ENCODE results near the gene MAPRE3. TPM values are rescaled to one million over a fixed set of nuclear protein-coding genes. Genes with fewer than 3 reads are reported as not detected.
"Not testable (repeated sequence)": the region's sequence is repeated elsewhere in the genome, so short reads cannot be mapped to it uniquely, and the experiment has no call there.

Gene MAPRE3
- 10 to 100 TPM; 23.8 to 63.6 (median 35.7) TPM for total RNA-seq

DNA sequence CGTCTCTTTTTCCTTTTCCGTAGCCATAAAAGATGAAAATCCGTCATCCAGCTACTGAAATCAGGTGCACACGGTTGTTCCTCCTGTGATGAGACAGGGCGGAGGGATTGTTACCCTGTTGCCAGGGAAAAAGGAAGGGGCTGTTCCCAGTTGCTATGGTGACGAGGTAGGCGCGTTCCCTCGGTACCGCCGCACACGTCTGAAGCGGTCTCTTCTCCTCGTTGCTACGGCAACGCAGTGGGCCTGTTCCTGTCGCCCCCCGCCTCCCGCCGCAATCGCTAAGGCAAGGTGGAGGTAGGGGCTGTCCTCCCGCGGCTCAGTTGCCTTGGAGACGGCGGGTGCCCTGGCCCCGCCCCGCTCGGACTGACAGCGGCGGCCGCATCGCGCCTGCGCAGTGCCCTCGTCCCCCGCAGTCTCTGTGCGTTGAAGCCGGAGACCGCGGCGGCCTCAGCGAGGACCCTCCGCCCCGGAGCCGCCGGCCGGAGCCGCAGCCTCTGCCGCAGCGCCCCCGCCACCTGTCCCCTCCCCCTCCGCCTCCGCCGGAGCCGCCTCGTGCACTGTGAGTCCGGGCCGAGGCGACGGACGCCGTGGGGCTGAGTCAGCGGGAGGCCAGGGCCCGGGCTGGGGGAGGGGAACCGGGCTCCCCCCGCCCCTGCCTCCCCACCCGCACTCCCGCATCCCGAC, at the start of gene MAPRE3:
MAPRE3 (plus strand) TSS at position 394 of the 684 bp plus-strand sequence. CDS start 51,582 bp downstream, outside the sequence.
- 1 to 2% methylated on average over 15 to 41 of the region's 69 CpGs for WGBS, 2 donors
- DNase-seq (ENCODE audit: low spot score in 2 of 2), result peak; percentile 44 to 94
- no peak for TF ChIP-seq POLR2A (IDR thresholded peaks at IDR 0.05)
- TF ChIP-seq, protein P1, sequence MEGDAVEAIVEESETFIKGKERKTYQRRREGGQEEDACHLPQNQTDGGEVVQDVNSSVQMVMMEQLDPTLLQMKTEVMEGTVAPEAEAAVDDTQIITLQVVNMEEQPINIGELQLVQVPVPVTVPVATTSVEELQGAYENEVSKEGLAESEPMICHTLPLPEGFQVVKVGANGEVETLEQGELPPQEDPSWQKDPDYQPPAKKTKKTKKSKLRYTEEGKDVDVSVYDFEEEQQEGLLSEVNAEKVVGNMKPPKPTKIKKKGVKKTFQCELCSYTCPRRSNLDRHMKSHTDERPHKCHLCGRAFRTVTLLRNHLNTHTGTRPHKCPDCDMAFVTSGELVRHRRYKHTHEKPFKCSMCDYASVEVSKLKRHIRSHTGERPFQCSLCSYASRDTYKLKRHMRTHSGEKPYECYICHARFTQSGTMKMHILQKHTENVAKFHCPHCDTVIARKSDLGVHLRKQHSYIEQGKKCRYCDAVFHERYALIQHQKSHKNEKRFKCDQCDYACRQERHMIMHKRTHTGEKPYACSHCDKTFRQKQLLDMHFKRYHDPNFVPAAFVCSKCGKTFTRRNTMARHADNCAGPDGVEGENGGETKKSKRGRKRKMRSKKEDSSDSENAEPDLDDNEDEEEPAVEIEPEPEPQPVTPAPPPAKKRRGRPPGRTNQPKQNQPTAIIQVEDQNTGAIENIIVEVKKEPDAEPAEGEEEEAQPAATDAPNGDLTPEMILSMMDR (IDR thresholded peaks at IDR 0.05), result no peak
- H3K4me3 ChIP-seq (ENCODE audit: low read depth, poor library complexity, severe bottlenecking), result peak within 1 kb of the TSS; percentile 49
- intact Hi-C loops (cut with DNase I; ENCODE audit: low total_unique reads), result loop anchor here (5.0 kb wide), 1 partner anchor 107 kb away; the partner anchor contains the start of gene EMILIN1

DNA sequence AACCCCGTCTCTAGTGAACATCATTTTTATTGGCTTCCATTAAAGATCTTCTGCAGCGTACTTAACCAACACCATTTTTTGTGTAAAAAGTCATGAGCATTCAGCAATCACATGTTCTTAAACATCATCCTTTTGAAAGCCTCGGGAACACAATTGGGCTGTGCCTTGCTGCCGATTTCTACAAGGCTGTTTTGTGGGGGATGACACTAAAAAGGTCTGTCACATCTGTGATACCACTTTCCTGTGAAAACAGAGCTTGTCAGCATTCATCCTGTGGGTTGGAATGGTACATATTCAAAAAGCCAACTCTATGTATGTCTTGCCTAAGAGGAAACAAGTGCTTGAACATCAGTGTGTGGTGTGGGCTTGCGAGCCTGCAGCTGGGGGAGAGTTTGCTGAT, 49.1 kb upstream of the MAPRE3 start:
- intact Hi-C loops (cut with DNase I; ENCODE audit: low total_unique reads), result no loop called here
- DNase-seq (ENCODE audit: low spot score in 2 of 2), result peak in 1 of 2 donors; percentile 28
- 91 to 92% methylated on average over 5 of the region's 5 CpGs for WGBS, 2 donors
- TF ChIP-seq POLR2A (IDR thresholded peaks at IDR 0.05), result no peak
- TF ChIP-seq, protein P1 (IDR thresholded peaks at IDR 0.05), result no peak
- no peak overlapping the region for H3K4me3 ChIP-seq (ENCODE audit: low read depth, poor library complexity, severe bottlenecking)

GRCh38 chr2:26922405-26923188, 47.8 kb upstream of the MAPRE3 start:
- 16 to 18% methylated on average over 8 of the region's 8 CpGs for WGBS, 2 donors
- DNase-seq (ENCODE audit: low spot score in 2 of 2), result peak in 1 of 2 donors; percentile 81
- intact Hi-C loops (cut with DNase I; ENCODE audit: low total_unique reads), result no loop called here
- TF ChIP-seq, protein P1 (IDR thresholded peaks at IDR 0.05), result no peak
- no peak for TF ChIP-seq POLR2A (IDR thresholded peaks at IDR 0.05)
- H3K4me3 ChIP-seq (ENCODE audit: low read depth, poor library complexity, severe bottlenecking), result no peak overlapping the region

DNA sequence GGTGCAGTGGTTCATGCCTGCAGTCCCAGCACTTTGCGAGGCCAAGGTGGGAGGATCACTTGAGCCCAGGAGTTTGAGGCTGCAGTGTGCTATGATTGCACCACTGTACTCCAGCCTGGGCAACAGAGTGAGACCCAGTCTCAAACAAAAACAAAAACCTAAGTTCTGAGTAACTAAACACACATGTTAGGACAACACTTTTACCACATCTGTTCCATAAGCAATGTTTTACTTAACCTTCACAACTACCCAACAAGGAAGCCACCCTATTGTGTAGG, 47.3 kb upstream of the MAPRE3 start:
- DNase-seq (ENCODE audit: low spot score in 2 of 2); intact Hi-C loops (cut with DNase I; ENCODE audit: low total_unique reads); H3K4me3 ChIP-seq (ENCODE audit: low read depth, poor library complexity, severe bottlenecking): not testable (repeated sequence)
- WGBS, 2 donors, result 91 to 95% methylated on average over 1 of the region's 1 CpG

DNA sequence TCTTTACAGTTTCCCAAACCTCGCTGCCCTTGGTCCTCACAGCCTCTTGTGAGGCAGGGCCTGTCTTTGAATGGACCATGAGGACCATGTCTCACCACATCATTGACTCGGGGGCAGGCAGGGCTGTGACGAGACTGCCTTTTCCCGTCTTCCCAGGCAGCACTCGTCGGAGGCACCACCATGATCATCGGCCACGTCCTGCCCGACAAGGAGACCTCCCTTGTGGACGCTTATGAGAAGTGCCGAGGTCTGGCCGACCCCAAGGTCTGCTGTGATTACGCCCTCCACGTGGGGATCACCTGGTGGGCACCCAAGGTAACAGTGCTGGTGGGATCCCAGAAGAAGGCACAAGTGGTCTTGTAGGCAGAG, 45.7 kb upstream of the MAPRE3 start:
- intact Hi-C loops (cut with DNase I; ENCODE audit: low total_unique reads), result no loop called here

More for the DNA sequence above, 45.7 kb upstream of the MAPRE3 start:
- WGBS, 2 donors, result 94 to 95% methylated on average over 13 to 14 of the region's 14 CpGs
- no peak for TF ChIP-seq POLR2A (IDR thresholded peaks at IDR 0.05)
- TF ChIP-seq, protein P1 (IDR thresholded peaks at IDR 0.05), result no peak
- peak in 1 of 2 donors; percentile 66 for DNase-seq (ENCODE audit: low spot score in 2 of 2)
- no peak overlapping the region for H3K4me3 ChIP-seq (ENCODE audit: low read depth, poor library complexity, severe bottlenecking)
